HG02588 (cell line): Measurements from ENCODE around the gene PTDSS2.

ENCODE experiments used
- ATAC-seq: cut with Tn5 transposase; IDR thresholded peaks from one replicate; pipeline ENCODE4 v1.9.1; 2021; ENCODE audit warnings: mild to moderate bottlenecking, moderate library complexity; ENCODE audit not compliant: unreplicated experiment

PTDSS2 gene

DNA sequence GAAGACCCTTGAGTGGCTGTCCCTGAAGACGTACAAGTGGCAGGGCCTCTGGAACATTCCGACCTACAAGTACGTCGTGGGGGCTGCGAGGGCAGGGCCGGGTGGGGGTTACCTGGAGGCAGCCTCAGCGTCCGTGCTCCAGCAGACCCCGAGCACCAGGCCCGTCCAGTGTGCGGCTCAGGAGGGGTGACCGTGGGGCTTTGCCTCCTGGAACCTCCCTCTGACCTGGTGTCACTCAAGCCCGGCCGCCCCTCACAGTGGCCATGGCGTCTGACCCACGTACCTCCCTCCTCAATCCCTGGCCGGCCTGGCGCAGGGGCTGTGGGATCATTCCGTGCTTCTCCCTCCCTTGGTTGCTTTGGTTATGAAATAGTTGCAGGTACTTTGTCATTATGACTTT, 38.5 kb downstream of the PTDSS2 start:
- ATAC-seq = no peak

DNA sequence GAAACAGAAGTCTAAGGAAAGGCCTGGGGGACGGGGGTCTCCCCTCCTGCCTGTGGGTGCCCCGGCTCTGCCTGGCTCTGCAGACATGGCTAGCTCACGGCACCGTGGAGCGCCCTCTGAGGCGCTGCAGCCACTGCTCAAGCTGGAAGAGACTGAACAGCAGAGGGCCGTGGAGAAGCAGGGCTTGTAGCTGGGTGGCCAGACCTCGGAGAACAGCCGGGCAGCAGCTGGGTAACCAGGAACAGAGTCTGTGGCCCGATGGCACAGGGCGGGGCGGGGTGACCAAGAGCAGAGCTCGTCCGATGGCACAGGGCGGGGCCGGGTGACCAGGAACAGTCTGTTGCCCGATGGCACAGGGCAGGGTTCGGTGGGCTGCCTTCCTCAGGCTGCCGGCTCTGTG, 38.9 kb downstream of the PTDSS2 start:
- no peak for ATAC-seq

DNA sequence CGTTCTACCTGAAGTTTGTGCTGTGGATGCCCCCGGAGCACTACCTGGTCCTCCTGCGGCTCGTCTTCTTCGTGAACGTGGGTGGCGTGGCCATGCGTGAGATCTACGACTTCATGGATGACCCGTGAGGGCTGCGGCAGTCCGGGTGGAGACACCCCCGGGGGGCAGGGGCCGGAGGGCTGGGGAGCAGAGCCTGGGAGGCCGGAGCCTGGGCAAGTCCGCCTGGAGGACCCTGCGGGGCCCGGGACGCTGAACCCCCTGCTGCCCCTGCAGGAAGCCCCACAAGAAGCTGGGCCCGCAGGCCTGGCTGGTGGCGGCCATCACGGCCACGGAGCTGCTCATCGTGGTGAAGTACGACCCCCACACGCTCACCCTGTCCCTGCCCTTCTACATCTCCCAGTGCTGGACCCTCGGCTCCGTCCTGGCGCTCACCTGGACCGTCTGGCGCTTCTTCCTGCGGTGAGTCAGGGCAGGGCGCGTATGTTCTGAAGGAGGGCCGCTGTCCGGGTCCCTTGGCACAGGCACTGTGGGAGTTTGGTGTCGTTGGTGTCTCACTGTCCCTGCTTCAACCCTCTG, 39.6 kb downstream of the PTDSS2 start:
- no peak for ATAC-seq

DNA sequence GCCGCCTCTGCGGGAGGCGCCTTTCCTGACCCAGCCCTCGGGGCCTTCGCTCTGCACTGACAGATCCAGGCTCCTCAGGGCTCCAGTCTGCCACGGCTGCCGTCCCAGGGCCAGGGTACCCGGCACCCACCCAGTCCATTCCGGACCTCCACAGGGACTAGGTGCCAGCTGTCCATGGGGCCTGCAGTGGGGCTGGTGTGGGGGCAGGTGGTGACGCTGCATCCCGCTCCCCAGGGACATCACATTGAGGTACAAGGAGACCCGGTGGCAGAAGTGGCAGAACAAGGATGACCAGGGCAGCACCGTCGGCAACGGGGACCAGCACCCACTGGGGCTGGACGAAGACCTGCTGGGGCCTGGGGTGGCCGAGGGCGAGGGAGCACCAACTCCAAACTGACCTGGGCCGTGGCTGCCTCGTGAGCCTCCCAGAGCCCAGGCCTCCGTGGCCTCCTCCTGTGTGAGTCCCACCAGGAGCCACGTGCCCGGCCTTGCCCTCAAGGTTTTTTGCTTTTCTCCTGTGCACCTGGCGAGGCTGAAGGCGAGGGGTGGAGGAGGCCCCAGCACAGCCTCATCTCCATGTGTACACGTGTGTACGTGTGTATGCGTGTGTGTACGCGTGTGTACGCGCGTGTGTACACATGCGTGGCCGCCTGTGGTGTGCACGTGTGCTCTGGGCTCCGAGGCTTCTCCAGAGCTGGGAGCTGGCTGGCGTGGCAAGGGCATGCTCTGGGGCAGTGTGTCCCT, 40.3 kb downstream of the PTDSS2 start:
- ATAC-seq = no peak

DNA sequence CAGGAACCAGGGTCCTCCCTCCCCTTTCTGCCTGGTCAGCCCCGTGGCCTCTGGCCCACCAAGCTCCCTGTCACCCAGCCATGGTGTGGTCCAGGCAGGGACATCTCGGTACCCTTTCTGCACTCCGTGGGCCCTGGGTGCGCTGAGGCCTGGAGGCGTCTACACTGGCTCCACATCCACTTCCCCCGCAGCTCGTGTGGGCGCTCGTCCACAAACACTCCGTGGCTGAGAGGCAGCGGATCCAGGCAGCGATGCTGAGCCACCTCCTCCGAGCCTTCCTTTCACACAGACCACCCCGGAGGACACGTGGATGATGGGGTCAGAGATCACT, 40.8 kb downstream of the PTDSS2 start:
- ATAC-seq = no peak

DNA sequence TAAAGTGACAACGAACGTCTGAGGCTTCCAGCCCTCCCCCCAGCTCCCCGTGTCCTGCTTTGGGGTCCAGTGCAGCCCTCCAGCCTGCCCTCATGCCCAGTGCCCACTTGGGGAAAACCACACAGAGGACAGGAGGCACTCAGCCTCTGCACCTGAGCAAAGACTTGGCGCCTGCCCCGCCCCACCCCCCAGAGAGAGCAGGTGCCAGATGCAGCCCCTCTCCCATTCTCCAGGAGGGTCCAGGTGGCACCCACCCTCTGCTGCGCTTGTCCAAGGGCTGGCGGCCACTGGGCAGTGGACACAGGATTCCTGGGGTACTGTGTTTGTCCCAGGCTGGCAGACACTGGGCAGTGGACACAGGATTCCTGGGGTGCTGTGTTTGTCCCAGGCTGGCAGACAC, 41.3 kb downstream of the PTDSS2 start:
- ATAC-seq = no peak

DNA sequence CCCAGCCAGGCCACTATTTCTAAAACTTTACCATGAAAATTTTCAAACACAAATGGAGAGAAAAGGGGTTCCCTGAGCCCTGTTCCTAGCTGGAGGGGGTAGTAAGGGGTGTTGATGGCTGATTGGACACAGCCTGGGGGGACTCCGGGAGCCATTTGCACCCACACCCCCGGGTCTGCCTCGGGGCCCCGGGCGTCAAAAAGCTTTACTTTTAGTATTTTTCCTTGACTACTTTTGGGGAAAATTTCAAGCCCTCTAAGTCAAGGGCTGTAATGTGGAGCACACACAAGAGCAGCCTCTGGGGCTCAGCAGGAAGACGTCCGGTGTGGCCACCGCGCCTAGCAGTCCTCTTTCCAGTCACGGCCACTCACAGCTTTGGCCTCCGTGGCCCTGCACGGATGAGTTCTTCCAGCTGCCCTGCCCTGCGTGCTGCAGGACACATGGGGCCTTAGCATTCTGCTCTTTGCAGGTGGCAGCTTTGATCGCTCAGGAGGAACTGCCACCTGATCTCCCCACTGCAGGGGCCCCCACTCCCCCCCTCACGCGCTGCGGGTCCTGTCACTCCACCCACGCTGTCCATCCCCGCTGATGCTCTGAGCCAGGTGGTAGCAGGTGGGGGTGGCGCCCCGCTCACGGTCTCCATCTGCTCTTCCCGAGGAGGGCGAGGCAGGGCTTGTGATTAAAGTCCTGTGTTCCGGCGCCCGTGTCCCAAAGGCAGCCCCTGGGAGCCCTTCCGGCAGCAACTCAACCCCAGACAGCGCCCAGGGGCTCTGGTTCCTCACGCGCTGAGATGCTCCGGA, 42.5 kb downstream of the PTDSS2 start:
- no peak for ATAC-seq

DNA sequence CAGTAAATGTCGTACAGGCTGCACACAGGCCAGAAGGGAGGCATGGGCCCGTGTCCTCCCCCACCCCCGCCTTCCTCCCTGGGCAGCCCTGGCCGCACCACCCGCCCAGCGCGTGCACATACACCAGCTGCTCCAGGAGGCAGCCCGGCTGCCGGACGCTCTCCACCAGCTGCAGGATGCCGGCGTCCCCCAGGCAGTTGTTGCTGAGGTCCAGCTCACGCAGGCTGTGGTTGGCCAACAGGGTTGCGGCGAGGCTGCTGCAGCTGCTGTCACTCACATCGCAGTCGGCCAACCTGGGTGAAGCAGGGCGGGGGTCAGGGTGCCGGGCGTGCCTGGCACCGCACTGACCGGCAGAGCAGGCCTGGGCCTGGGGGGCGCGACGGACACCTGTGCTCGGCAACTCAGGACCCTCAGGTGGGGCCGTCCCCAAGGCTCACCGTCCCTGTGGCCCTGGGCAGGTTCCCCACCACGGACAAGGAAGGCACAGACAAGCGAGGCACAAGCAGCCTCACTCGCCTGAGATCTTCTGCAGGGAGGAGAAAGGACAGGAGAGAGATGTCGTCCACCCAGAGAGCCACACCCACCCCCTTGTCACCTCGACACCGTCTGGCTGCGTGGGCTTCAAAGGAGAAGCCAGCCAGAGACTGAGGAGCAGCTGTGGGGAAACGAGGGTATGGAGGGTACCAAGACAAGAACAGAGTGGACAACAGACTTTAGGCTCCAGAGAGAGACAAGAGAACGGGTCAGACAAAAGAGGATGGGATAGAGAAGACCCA, 44.9 kb downstream of the PTDSS2 start:
- no peak for ATAC-seq

DNA sequence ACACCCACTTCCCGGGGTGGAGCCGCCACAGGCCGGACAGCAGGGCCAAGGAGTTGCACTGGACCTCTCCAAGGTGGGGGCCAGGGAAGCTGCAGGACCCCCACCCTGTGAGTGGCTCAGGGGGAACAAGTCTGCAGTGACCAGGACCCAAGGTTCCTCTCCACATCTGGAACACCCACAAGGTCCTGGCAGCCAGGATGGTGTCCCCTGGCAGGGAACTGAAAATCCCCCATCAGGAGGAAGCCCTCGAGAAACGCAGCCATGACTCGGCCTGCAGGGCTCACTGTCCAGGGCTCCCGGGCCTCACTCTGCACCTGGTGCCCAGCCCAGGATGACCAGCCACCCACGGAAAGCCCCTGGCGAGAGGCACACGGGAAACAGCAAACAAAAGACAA, 45.5 kb downstream of the PTDSS2 start:
- ATAC-seq = no peak

DNA sequence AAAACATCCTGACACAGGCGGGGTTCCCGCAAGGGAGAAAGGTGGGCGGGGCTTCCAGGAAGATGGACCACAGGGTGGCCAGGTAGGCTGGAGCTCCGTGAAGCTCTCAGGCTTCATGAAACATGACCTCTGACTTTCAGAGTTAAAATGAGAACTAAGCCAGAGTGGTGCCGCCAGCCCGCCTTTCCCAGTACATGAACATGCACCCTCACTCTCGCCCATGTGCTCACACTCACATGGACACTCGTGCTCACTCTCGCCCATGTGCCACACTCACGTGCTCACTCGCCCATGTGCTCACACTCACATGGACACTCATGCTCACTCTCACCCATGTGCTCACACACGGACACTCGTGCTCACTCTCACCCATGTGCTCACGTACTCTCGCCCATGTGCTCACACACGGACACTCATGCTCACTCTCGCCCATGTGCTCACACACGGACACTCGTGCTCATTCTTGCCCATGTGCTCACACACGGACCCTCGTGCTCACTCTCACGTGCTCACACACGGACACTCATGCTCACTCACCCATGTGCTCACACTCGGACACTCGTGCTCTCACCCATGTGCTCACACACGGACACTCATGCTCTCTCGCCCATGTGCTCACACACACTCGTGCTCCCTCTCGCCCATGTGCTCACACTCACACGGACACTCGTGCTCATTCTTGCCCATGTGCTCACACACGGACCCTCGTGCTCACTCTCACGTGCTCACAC, 46.9 kb downstream of the PTDSS2 start:
- no peak for ATAC-seq

DNA sequence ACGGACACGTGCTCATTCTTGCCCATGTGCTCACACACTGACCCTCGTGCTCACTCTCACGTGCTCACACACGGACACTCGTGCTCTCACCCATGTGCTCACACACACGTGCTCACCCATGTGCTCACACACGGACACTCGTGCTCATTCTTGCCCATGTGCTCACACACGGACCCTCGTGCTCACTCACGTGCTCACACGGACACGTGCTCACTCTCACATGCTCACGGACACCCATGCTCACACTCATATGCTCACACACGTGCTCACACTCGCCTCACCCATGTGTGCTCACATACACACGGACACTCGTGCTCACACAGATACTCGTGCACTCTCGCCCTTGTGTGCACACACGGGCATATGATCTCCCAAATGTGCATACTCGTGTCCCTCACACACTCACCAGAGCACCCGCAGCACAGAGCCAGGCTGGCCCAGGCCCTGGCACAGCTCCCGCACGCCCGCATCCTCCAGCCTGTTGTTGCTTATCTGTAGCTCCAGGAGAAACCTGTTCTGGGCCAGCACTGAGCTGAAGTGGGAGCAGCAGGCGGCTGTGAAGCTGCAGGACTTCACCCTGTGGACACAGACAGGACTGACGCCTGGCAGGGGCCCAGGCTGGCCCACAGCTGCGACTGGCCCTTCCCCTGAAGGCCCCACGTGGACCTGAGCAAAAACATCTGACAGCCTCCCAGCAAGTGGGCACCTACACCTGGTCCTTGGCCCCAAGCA, 47.7 kb downstream of the PTDSS2 start:
- ATAC-seq = no peak

DNA sequence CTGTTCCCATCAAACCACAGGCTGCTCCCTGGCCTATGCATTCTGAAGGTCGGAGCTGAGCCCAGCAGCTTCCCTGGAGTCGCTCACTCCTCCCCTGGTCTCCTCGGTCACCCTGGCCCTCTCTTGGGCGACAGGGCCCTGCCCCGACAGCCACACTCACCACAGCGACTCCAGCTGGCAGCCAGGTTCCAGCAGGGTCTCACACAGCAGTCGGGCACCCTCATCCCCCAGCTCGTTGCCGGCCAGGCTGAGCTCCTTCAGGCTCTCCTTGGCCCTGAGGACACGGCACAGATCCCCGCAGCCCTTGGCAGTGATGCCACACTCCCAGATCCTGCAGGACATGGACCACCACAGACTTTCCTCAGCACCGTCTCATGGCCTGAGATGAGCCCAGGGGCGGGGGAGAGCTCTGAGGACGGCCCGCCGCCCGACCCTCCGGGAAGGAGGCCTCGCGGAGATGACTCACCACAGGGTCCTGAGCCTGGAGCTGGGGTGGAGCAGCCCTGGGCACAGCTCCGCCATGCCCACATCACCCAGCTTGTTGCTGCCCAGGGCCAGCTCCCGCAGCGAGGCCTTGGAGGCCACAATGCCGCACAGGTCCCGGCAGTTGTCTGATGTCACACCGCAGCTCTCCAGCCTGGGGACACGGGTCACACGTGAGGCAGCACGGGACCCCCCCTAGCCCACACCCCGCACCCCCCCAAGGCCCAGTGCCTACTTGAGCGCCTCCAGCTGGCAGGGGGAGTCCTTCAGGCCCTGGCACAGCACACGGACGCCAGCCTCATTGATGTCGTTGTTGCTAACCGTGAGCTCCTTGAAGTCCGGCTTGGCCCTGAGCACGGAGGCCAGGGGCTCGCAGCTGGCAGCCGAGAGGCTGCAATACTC, 48.5 kb downstream of the PTDSS2 start:
- no peak for ATAC-seq

DNA sequence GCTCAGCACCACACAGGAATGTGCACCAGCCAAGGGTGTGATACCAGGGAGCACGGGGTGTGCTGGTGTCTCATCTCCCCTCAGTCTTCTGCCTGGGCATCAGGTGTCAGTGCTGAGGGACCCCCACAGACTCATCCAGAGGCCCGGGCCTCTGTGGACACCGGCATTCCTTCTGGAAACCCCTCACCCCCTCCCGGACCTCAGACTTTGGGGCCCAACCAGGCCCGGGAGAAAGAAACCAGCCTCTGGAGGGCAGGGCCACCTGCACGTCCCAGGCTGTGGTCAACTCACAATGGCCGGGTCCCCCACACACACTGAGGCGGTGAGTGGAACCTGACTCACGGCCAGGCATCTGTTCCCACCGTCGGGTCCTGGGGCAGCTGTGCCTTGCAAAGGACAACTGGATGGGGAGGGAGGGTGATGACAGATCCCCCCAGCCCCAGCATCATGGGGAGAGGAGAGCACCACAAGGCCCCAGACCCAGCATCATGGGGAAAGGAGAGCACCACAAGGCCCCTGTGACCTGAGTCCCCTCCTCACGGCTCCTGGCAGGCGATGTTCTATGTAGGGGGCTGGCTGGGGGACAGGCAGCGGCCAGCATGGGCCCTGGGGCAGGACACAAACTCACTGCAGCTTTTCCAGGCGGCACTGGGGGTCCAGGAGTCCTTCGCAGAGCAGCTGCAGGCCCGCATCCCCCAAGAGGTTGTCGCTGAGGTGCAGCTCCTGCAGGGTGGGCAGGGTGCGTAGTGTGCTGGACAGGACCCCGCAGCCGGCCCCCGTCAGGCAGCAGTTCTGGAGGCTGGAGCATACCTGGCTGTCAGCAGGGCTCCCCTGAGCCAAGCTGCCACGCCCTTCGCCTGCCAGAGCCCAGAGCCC, 49.4 kb downstream of the PTDSS2 start:
- no peak for ATAC-seq

DNA sequence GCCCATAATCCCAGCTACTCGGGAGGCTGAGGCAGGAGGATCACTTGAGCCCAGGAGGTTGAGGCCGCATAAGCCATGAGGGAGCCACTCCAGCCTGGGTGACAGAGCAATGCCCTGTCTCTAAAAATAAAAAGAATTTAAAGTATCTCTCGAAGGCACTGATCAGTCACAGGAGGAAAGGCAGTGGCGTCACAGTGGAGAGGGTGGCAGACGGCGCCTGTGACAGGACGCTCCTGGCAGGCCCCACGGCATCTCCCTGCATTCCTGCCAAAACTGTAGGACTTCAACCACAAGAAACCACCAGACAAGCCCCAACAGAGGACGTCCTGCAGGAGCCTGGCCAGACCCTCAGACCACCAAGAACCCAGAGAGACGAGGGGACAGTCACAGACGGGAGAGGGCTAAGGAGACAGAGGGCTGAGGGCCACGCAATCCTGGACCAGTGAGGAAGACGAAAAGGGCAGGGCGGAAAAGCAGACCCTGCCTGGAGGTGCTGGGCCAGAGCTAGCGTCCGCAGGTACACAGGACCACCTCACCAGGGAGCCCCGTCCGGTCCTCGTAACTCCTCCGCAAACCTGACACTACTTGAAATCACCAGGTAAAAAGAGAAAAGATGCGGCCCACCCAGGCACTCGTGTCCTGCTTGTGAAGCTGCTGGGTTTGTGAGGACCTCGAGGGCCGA, 51.1 kb downstream of the PTDSS2 start:
- ATAC-seq = no peak

DNA sequence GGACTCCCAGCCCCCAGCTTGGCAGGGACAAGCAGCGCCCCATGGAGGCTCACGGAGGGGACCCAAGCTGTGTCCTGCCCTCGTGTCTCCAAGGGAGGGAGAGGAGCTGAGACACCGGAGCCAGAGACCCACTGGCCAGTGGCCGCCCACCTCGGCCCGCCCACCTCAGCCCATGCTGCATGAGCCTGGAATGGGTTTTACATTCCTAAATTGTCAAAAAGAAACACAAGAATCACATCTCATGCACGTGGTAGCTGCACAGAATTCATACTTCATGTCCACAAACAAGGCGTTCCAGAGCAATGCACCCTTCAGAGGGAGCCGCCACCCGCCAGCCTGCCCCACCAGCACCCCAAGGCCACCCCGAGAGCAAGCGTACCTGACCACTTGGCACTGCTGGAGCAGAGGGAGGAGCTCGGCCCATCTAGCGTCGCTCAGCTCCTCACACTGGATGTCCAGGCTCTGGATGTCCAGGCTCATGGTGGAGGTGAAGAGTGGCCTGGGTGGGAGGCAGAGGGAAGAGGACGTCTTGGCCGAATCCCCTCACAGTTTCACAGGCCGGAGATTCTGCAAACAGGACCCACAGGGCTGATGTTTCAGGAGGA, 51.7 kb downstream of the PTDSS2 start:
- no peak for ATAC-seq

DNA sequence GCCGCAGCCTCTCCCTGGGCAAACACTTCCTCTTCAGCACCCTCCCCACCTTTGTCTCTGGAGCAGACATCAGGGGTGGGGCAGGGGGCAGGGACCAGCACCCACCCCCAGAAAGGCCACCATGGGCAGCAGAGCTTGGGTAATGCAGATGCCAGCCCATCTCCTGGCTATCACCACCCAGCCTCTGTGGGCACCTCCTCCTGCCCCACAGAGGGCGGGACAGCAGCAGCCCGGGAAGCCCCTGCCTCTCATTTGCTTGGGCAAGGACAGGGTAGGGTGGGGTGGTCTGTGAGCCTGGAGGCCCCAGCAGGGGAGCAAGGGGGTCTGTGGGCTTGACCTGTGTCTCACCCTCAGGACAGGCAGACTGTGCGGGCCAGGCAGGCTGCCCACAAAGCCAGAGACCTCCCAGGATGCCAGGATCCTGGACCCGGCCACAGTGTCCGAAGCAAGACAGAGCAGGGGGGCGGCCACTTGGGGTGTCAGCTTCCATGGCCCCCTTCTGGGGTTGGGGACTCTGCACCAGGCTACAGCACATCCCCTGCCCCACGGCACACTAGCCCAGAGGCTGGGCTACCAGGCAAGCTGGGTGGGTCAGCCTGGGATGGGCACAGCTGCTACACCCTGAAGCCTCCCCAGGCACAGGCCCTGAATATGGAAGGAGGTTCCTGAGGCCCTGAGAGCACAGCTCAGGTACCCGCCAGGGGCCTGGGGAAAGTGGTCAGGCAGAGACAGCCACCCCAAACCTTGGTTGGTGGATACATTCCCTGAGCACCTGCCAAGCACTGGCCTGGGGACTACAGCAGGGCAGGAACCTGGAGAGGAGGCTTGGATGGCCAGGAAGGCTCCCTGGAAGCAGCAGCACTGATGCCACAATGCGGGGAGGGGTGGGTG, 52.5 kb downstream of the PTDSS2 start:
- ATAC-seq = no peak
